Measurements from ENCODE around the gene STK32C.

STK32C gene

GRCh38 chr10:132264306-132264950, 43.3 kb downstream of the STK32C start:
- no peak for DNase-seq

- no peak for DNase-seq
These were observed 43.9 kb downstream of the STK32C start for GRCh38 chr10:132263866-132264265.

- no peak for DNase-seq
These were observed 47.9 kb downstream of the STK32C start for GRCh38 chr10:132259702-132260482.

GRCh38 chr10:132258423-132258822, 49.3 kb downstream of the STK32C start:
- DNase-seq: no peak

- no peak for DNase-seq
These were observed 49.8 kb downstream of the STK32C start for GRCh38 chr10:132257907-132258306.

GRCh38 chr10:132257271-132257670, 50.5 kb downstream of the STK32C start:
- no peak for DNase-seq

GRCh38 chr10:132256866-132257265, 50.9 kb downstream of the STK32C start:
- no peak for DNase-seq

- no peak for DNase-seq
These were observed 52.0 kb downstream of the STK32C start for GRCh38 chr10:132255489-132256344.

GRCh38 chr10:132254841-132255240, 52.9 kb downstream of the STK32C start:
- DNase-seq: no peak

- peak in 1 of 2 experiments; percentile 32 for DNase-seq
These were observed 54.6 kb downstream of the STK32C start for GRCh38 chr10:132253092-132253687.

- no peak for DNase-seq
These were observed 55.3 kb downstream of the STK32C start for GRCh38 chr10:132252412-132252811.

GRCh38 chr10:132251928-132252327, 55.8 kb downstream of the STK32C start:
- no peak for DNase-seq

GRCh38 chr10:132250481-132251475, 57.0 kb downstream of the STK32C start:
- DNase-seq: no peak

- DNase-seq: no peak
These were observed 57.9 kb downstream of the STK32C start for GRCh38 chr10:132249824-132250375.

GRCh38 chr10:132249226-132249724, 58.5 kb downstream of the STK32C start:
- no peak for DNase-seq

GRCh38 chr10:132248455-132249225, 59.1 kb downstream of the STK32C start:
- no peak for DNase-seq

- no peak for DNase-seq
These were observed 59.8 kb downstream of the STK32C start for GRCh38 chr10:132247943-132248342.

- DNase-seq: no peak
These were observed 61.5 kb downstream of the STK32C start for GRCh38 chr10:132246296-132246695.

- no peak for DNase-seq
These were observed 62.7 kb downstream of the STK32C start for GRCh38 chr10:132245056-132245455.

- no peak for DNase-seq
These were observed 64.1 kb downstream of the STK32C start for GRCh38 chr10:132243626-132244025.

Data from cerebellar nuclear complex (tissue), 1 donor.